KOPT-K1 (cell line): Measurements from ENCODE around the gene LMF1.
"Not testable (repeated sequence)": the region's sequence is repeated elsewhere in the genome, so short reads cannot be mapped to it uniquely, and the experiment has no call there.

ENCODE experiments used
- H3K27ac ChIP-seq: fragments of 200-600 bp; sonication (generic); 2 replicates; pipeline ENCODE4 v1.5.1; 2016; ENCODE audit warnings: antibody characterized with exemption, mild to moderate bottlenecking, low read depth, low read length; ENCODE audit not compliant: poor library complexity, severe bottlenecking
- H3K36me3 ChIP-seq: fragments of 200-600 bp; sonication (generic); 2 replicates; pipeline ENCODE4 v1.5.1; 2017; ENCODE audit warnings: antibody characterized with exemption, mild to moderate bottlenecking, low read length, moderate library complexity; ENCODE audit not compliant: insufficient read depth
- H3K9me3 ChIP-seq: fragments of 200-600 bp; sonication (generic); 2 replicates; pipeline ENCODE4 v1.5.1; 2017; ENCODE audit warnings: antibody characterized with exemption, low read length, mild to moderate bottlenecking; ENCODE audit not compliant: insufficient read depth, poor library complexity, severe bottlenecking

Gene LMF1

GRCh38 chr16:832652-833336, 138.0 kb downstream of the LMF1 start:
- peaks cover 28% of the 10 kb centered on the region for H3K9me3 ChIP-seq

GRCh38 chr16:831571-832413, 139.0 kb downstream of the LMF1 start:
- H3K36me3 ChIP-seq, result no peaks in the 10 kb centered on the region
- H3K27ac ChIP-seq, result no peak overlapping the region
- peaks cover 20% of the 10 kb centered on the region for H3K9me3 ChIP-seq

More at GRCh38 chr16:832652-833336, 138.0 kb downstream of the LMF1 start:
- Histone ChIP-seq H3K36me3 (no peaks in the 10 kb centered on the region), H3K27ac (no peak overlapping the region)

- H3K36me3 ChIP-seq, result no peaks in the 10 kb centered on the region
- no peak overlapping the region for H3K27ac ChIP-seq
- peaks cover 12% of the 10 kb centered on the region for H3K9me3 ChIP-seq
Measured at GRCh38 chr16:830871-831570, 139.8 kb downstream of the LMF1 start.

- H3K36me3 ChIP-seq, result no peaks in the 10 kb centered on the region
- H3K9me3 ChIP-seq, result peaks cover 5% of the 10 kb centered on the region
- H3K27ac ChIP-seq, result no peak overlapping the region
Measured at GRCh38 chr16:830107-830870, 140.5 kb downstream of the LMF1 start.

GRCh38 chr16:828891-829290, 141.9 kb downstream of the LMF1 start:
- Histone ChIP-seq H3K27ac (no peak overlapping the region), H3K36me3 (no peaks in the 10 kb centered on the region), H3K9me3 (no peaks in the 10 kb centered on the region)

GRCh38 chr16:827513-827912, 143.3 kb downstream of the LMF1 start:
- H3K36me3 ChIP-seq, result no peaks in the 10 kb centered on the region
- no peaks in the 10 kb centered on the region for H3K9me3 ChIP-seq

GRCh38 chr16:825341-826061, 145.3 kb downstream of the LMF1 start:
- H3K9me3 ChIP-seq, result no peaks in the 10 kb centered on the region
- H3K36me3 ChIP-seq, result no peaks in the 10 kb centered on the region
- H3K27ac ChIP-seq, result no peak overlapping the region

More at GRCh38 chr16:827513-827912, 143.3 kb downstream of the LMF1 start:
- H3K27ac ChIP-seq, result no peak overlapping the region

GRCh38 chr16:824601-825000, 146.2 kb downstream of the LMF1 start:
- Histone ChIP-seq H3K36me3 (no peaks in the 10 kb centered on the region), H3K9me3 (no peaks in the 10 kb centered on the region), H3K27ac (no peak overlapping the region)

- no peak overlapping the region for H3K27ac ChIP-seq
- H3K36me3 ChIP-seq, result no peaks in the 10 kb centered on the region
- no peaks in the 10 kb centered on the region for H3K9me3 ChIP-seq
Measured at GRCh38 chr16:824194-824593, 146.6 kb downstream of the LMF1 start.

- no peaks in the 10 kb centered on the region for H3K36me3 ChIP-seq
- H3K27ac ChIP-seq, result no peak overlapping the region
Measured at GRCh38 chr16:822909-823297, 147.9 kb downstream of the LMF1 start.

GRCh38 chr16:822174-822908, 148.4 kb downstream of the LMF1 start:
- Histone ChIP-seq H3K36me3 (no peaks in the 10 kb centered on the region), H3K9me3 (peaks cover 4% of the 10 kb centered on the region), H3K27ac (no peak overlapping the region)

More at GRCh38 chr16:822909-823297, 147.9 kb downstream of the LMF1 start:
- peaks cover 4% of the 10 kb centered on the region for H3K9me3 ChIP-seq

GRCh38 chr16:821751-822150, 149.0 kb downstream of the LMF1 start:
- Histone ChIP-seq H3K9me3 (peaks cover 4% of the 10 kb centered on the region), H3K36me3 (no peaks in the 10 kb centered on the region), H3K27ac (no peak overlapping the region)

- peaks cover 4% of the 10 kb centered on the region for H3K9me3 ChIP-seq
- H3K27ac ChIP-seq, result no peak overlapping the region
- no peaks in the 10 kb centered on the region for H3K36me3 ChIP-seq
Measured at GRCh38 chr16:820748-821147, 150.0 kb downstream of the LMF1 start.

- not testable (repeated sequence) for H3K36me3 ChIP-seq, H3K9me3 ChIP-seq
- peak overlapping the region; percentile 52 for H3K27ac ChIP-seq
Measured at GRCh38 chr16:820044-820408, 150.8 kb downstream of the LMF1 start.
